ENCODE results near the gene ARHGAP27. TPM values are rescaled to one million over a fixed set of nuclear protein-coding genes. Genes with fewer than 3 reads are reported as not detected.

The ARHGAP27 gene
- total RNA-seq, 2 experiments from 2014 or later, result 55.5 to 56.8 TPM

GRCh38 chr17:45363498-45363897 is 69.2 kb downstream of the ARHGAP27 start:
- DNase-seq (ENCODE audit: low spot score), result no peak
- Histone ChIP-seq H2AFZ (ENCODE audit: low read length) (no peak overlapping the region), H3K9me2 (ENCODE audit: insufficient read depth, low read length) (no peaks in the 10 kb centered on the region), H3K4me2 (ENCODE audit: low read length) (no peak overlapping the region), H3K9me3 (ENCODE audit: low read length) (no peaks in the 10 kb centered on the region), H3K79me2 (ENCODE audit: insufficient read depth, low read depth, low read length) (no peaks in the 10 kb centered on the region), H3K4me3 (ENCODE audit: low read depth, low read length, poor library complexity, severe bottlenecking) (no peak overlapping the region), H4K20me1 (ENCODE audit: insufficient read depth, low read length) (no peaks in the 10 kb centered on the region), H3K4me1 (ENCODE audit: insufficient read depth, low read length, poor library complexity, severe bottlenecking) (peaks cover 6% of the 10 kb centered on the region), H3K36me3 (ENCODE audit: insufficient read depth, low read length) (no peaks in the 10 kb centered on the region), H3K27ac (ENCODE audit: low read depth, low read length, poor library complexity, severe bottlenecking) (no peak overlapping the region)
- ChIA-PET POLR2A (no interaction called here), CTCF (ENCODE audit: unreplicated experiment) (no interaction called here)
- intact Hi-C loops (cut with micrococcal nuclease; ENCODE audit: unreplicated experiment), result no loop called here
- TF ChIP-seq EZH2phosphoT487 (IDR thresholded peaks at IDR 0.05; ENCODE audit: borderline replicate concordance, low read depth, low read length) (no peak), CTCF (conservative IDR thresholded peaks at IDR 0.05; ENCODE audit: low read length) (no peak)
- BruUV-seq (replicated peaks), result no TSS peak

GRCh38 chr17:45361976-45362375 is 70.7 kb downstream of the ARHGAP27 start:
- intact Hi-C loops (cut with micrococcal nuclease; ENCODE audit: unreplicated experiment), result no loop called here
- 0 out of 2 replicates have a peak, but pooled peaks cover 7% of the 10 kb centered on the region for H3K9me3 ChIP-seq (ENCODE audit: low read length)
- no peak for DNase-seq (ENCODE audit: low spot score)
- TF ChIP-seq CTCF (conservative IDR thresholded peaks at IDR 0.05; ENCODE audit: low read length), result no peak
- no peak for TF ChIP-seq EZH2phosphoT487 (IDR thresholded peaks at IDR 0.05; ENCODE audit: borderline replicate concordance, low read depth, low read length)
- CTCF ChIA-PET (ENCODE audit: unreplicated experiment), result no interaction called here
- no peak overlapping the region for H3K27ac ChIP-seq (ENCODE audit: low read depth, low read length, poor library complexity, severe bottlenecking)
- no peaks in the 10 kb centered on the region for H3K9me2 ChIP-seq (ENCODE audit: insufficient read depth, low read length)
- no peak overlapping the region for H3K4me2 ChIP-seq (ENCODE audit: low read length)
- H4K20me1 ChIP-seq (ENCODE audit: insufficient read depth, low read length), result no peaks in the 10 kb centered on the region
- H3K4me3 ChIP-seq (ENCODE audit: low read depth, low read length, poor library complexity, severe bottlenecking), result no peak overlapping the region
- H3K79me2 ChIP-seq (ENCODE audit: insufficient read depth, low read depth, low read length), result no peaks in the 10 kb centered on the region
- POLR2A ChIA-PET, result interaction anchor here (0.6 kb wide), 1 partner anchor 15 kb away, joined by 3 read pairs; no protein-coding TSS in a partner anchor
- no peaks in the 10 kb centered on the region for H3K36me3 ChIP-seq (ENCODE audit: insufficient read depth, low read length)
- peaks cover 6% of the 10 kb centered on the region for H3K4me1 ChIP-seq (ENCODE audit: insufficient read depth, low read length, poor library complexity, severe bottlenecking)
- no peak overlapping the region for H2AFZ ChIP-seq (ENCODE audit: low read length)
- no TSS peak for BruUV-seq (replicated peaks)

- POLR2A ChIA-PET, result no interaction called here
- BruUV-seq (replicated peaks), result no TSS peak
- Histone ChIP-seq H3K36me3 (ENCODE audit: insufficient read depth, low read length) (no peaks in the 10 kb centered on the region), H3K4me2 (ENCODE audit: low read length) (no peak overlapping the region), H4K20me1 (ENCODE audit: insufficient read depth, low read length) (no peaks in the 10 kb centered on the region), H2AFZ (ENCODE audit: low read length) (no peak overlapping the region), H3K4me1 (ENCODE audit: insufficient read depth, low read length, poor library complexity, severe bottlenecking) (peaks cover 6% of the 10 kb centered on the region), H3K27ac (ENCODE audit: low read depth, low read length, poor library complexity, severe bottlenecking) (no peak overlapping the region), H3K9me3 (ENCODE audit: low read length) (0 out of 2 replicates have a peak, but pooled peaks cover 7% of the 10 kb centered on the region), H3K4me3 (ENCODE audit: low read depth, low read length, poor library complexity, severe bottlenecking) (no peak overlapping the region), H3K9me2 (ENCODE audit: insufficient read depth, low read length) (no peaks in the 10 kb centered on the region), H3K79me2 (ENCODE audit: insufficient read depth, low read depth, low read length) (no peaks in the 10 kb centered on the region)
- DNase-seq (ENCODE audit: low spot score), result no peak
- no peak for TF ChIP-seq CTCF (conservative IDR thresholded peaks at IDR 0.05; ENCODE audit: low read length)
- no peak for TF ChIP-seq EZH2phosphoT487 (IDR thresholded peaks at IDR 0.05; ENCODE audit: borderline replicate concordance, low read depth, low read length)
- intact Hi-C loops (cut with micrococcal nuclease; ENCODE audit: unreplicated experiment), result no loop called here
- CTCF ChIA-PET (ENCODE audit: unreplicated experiment), result no interaction called here
Observed at GRCh38 chr17:45361451-45361850, 71.2 kb downstream of the ARHGAP27 start.

All from OCI-LY7 (cell line).